Left lung (tissue), 14 donors: ENCODE measurements around the gene LLGL1. TPM values are rescaled to one million over a fixed set of nuclear protein-coding genes. Genes with fewer than 3 reads are reported as not detected.

Experiments used
- ATAC-seq: fragments of 200-7000 bp; cut with Tn5 transposase; one replicate; pipeline ENCODE4 v1.9.1; 2020; ENCODE audit warnings: moderate library complexity
- DNase-seq, 4 donors: peaks; one replicate each; pipeline ENCODE4 v3.0.0-alpha.2; 2013 to 2020
- H3K27ac ChIP-seq, 2 donors: fragments of 200-600 bp; sonication (generic) in 1 of 2; one replicate each; pipeline versions ENCODE4 v1.5.0 to v1.8.0; 2020 to 2021
- H3K27me3 ChIP-seq, 2 donors: fragments of 200-600 bp; sonication (generic) in 1 of 2; one replicate each; pipeline versions ENCODE4 v1.5.0 to v1.8.0; 2020 to 2021
- H3K36me3 ChIP-seq, 2 donors: fragments of 200-600 bp; sonication (generic) in 1 of 2; one replicate each; pipeline versions ENCODE4 v1.5.0 to v1.8.0; 2020 to 2021
- H3K4me1 ChIP-seq, 2 donors: fragments of 200-600 bp; one replicate each; pipeline ENCODE4 v1.8.0; 2021
- H3K4me3 ChIP-seq, 2 donors: fragments of 200-600 bp; sonication (generic) in 1 of 2; one replicate each; pipeline versions ENCODE4 v1.5.0 to v1.8.0; 2020 to 2021; ENCODE audit warnings: mild to moderate bottlenecking in 1 of 2
- H3K9me3 ChIP-seq, 2 donors: fragments of 200-600 bp; sonication (generic) in 1 of 2; one replicate each; pipeline versions ENCODE4 v1.5.0 to v1.8.0; 2020 to 2021
- intact Hi-C, 2 donors: fragments of 100-400 bp; cut with DNase I; formaldehyde crosslinking; loops; one replicate each; pipeline versions ENCODE4 v1.11.2 to v1.14.2; 2022
- long read RNA-seq, 12 donors: library from polyadenylated mRNA in 2 of 12; unstranded in 2 of 12; transcript quantifications; one replicate each; pipeline ENCODE4 v2.0.0 and lab custom pipeline, GENCODE V29; 2019 to 2026
- polyA plus RNA-seq, 6 donors: library from polyadenylated mRNA; unstranded; fragments of 120-200 nt; gene quantifications; one replicate each; pipeline ENCODE4 v1.2.1, GENCODE V29; 2013; ENCODE audit not compliant: insufficient read length in 6 of 6
- total RNA-seq, 2 donors: library from RNA; stranded (reverse); fragmentation: NEBNext Ultra II Directional; extraction: Animal tissue kit (Norgen Biotek cat#: 25700); gene quantifications; one replicate each; pipeline ENCODE4 v1.2.1, GENCODE V29; 2021
- TF ChIP-seq, protein P1 (sequence below), 2 donors: fragments of 200-600 bp; sonication (generic) in 1 of 2; IDR thresholded peaks; one replicate each; pipeline versions ENCODE4 v1.5.0 to v1.8.0; 2021; ENCODE audit warnings: antibody characterized with exemption in 2 of 2
- donor health status: DM: no; HTN: yes; CAD: no.
- donor health status: DM: no; HTN: no; CAD: no.

Gene LLGL1
- 10 to 100 TPM; 14.4 to 17.8 TPM for total RNA-seq
- 10 to 100 TPM; 28.4 to 40.9 (median 36.9) TPM for polyA plus RNA-seq
- long read RNA-seq, donor 1, full-length matches to known transcripts, result 2 of 65 reads
- long read RNA-seq, donor 1, partial matches to known transcripts, result 63 of 65 reads
- long read RNA-seq, donor 1, other reads (novel, unspliced or antisense), result 0 of 65 reads
- long read RNA-seq, donor 2, full-length matches to known transcripts, result 2 of 59 reads
- long read RNA-seq, donor 2, partial matches to known transcripts, result 57 of 59 reads
- long read RNA-seq, donor 2, other reads (novel, unspliced or antisense), result 0 of 59 reads
- long read RNA-seq, donor 3, full-length matches to known transcripts, result 9 of 29 reads
- long read RNA-seq, donor 3, partial matches to known transcripts, result 20 of 29 reads
- long read RNA-seq, donor 3, other reads (novel, unspliced or antisense), result 0 of 29 reads
- long read RNA-seq, donor 4, result 0 reads
- long read RNA-seq, donor 5, full-length matches to known transcripts, result 3 of 30 reads
- long read RNA-seq, donor 5, partial matches to known transcripts, result 27 of 30 reads
- long read RNA-seq, donor 5, other reads (novel, unspliced or antisense), result 0 of 30 reads
- long read RNA-seq, donor 6, full-length matches to known transcripts, result 3 of 31 reads
- long read RNA-seq, donor 6, partial matches to known transcripts, result 28 of 31 reads
- long read RNA-seq, donor 6, other reads (novel, unspliced or antisense), result 0 of 31 reads
- long read RNA-seq, donor 7, partial matches to known transcripts, result 35 of 35 reads
- long read RNA-seq, donor 7, other reads (novel, unspliced or antisense), result 0 of 35 reads
- long read RNA-seq, donor 8, full-length matches to known transcripts, result 3 of 80 reads
- long read RNA-seq, donor 8, partial matches to known transcripts, result 77 of 80 reads
- long read RNA-seq, donor 8, other reads (novel, unspliced or antisense), result 0 of 80 reads
- long read RNA-seq, donor 9, result 0 reads
- long read RNA-seq, donor 10, result 0 reads
- long read RNA-seq, donor 11, result 0 reads
- long read RNA-seq, donor 12, full-length matches to known transcripts, result 2 of 2 reads
- long read RNA-seq, donor 12, partial matches to known transcripts, result 0 of 2 reads
- long read RNA-seq, donor 12, other reads (novel, unspliced or antisense), result 0 of 2 reads

DNA sequence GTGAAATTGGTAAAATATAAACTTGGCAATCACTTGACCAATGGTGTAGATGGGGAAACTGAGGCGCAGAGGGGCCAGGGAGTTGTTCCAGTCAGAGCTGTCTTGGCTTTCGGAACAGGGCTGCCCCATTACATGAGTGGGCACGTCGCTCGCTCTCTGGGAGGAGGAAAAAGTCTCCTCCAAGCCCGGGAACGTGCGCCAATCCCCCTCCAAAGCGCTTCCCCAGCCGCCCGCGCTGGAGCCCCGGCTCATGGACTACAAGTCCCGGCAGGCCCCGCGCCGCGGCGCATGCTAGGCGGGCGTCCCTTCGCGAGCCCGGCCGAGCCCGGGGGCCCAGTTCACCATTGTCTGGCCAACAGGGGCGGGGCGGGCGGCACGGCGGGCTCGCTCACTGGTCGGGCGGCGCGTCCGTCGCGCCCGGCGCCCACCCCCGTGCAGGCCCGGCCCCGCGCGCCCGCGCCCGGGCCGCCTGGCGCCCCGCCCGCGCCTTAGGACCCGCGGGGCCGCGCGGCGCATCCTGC, at the start of gene LLGL1:
Gene LLGL1, plus strand, starts transcription at position 515 of the 521 bp plus-strand sequence. CDS start 48 bp downstream, outside the sequence.
- TF ChIP-seq, protein P1, sequence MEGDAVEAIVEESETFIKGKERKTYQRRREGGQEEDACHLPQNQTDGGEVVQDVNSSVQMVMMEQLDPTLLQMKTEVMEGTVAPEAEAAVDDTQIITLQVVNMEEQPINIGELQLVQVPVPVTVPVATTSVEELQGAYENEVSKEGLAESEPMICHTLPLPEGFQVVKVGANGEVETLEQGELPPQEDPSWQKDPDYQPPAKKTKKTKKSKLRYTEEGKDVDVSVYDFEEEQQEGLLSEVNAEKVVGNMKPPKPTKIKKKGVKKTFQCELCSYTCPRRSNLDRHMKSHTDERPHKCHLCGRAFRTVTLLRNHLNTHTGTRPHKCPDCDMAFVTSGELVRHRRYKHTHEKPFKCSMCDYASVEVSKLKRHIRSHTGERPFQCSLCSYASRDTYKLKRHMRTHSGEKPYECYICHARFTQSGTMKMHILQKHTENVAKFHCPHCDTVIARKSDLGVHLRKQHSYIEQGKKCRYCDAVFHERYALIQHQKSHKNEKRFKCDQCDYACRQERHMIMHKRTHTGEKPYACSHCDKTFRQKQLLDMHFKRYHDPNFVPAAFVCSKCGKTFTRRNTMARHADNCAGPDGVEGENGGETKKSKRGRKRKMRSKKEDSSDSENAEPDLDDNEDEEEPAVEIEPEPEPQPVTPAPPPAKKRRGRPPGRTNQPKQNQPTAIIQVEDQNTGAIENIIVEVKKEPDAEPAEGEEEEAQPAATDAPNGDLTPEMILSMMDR (IDR thresholded peaks at IDR 0.05), result no peak
- Histone ChIP-seq H3K9me3 (no peaks in the 10 kb centered on the region), H3K4me1 (peaks cover 7 to 22% of the 10 kb centered on the region in 2 donors), H3K36me3 (no peaks in the 10 kb centered on the region), H3K27me3 (no peaks in the 10 kb centered on the region), H3K27ac (peak within 1 kb of the TSS in 1 of 2 donors; percentile 23), H3K4me3 (peak within 1 kb of the TSS; percentile 56 to 59)
- ATAC-seq (peak; percentile 99), DNase-seq (peak; percentile 95 to 100 (median 96))
- intact Hi-C loops, result no loop called here

DNA sequence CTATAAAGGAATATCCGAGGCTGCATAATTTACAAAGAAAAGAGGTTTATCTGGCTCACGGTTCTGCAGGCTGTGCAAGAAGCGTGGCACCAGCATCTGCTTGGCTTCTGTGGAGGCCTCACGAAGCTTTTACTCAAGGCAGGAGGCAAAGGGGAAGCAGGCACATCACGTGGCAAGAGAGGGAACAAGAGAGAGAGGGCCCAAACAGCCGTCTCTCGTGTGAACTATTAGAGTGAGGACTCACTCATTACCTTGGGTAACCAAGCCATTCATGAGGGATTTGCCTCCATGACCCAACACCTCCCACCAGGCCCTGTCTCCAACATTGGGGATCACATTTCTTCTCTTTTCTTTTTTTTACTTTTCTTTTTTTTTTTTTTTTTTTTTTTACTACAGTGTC, 49.3 kb upstream of the LLGL1 start:
- intact Hi-C loops, result no loop called here
- H3K36me3 ChIP-seq, result no peaks in the 10 kb centered on the region
- DNase-seq (peak in 1 of 4 donors; percentile 66), ATAC-seq (peak; percentile 38)
- no peak overlapping the region for H3K27ac ChIP-seq
- H3K4me1 ChIP-seq, result no peaks in the 10 kb centered on the region
- TF ChIP-seq, protein P1 (IDR thresholded peaks at IDR 0.05), result no peak
- H3K27me3 ChIP-seq, result no peaks in the 10 kb centered on the region
- no peak overlapping the region for H3K4me3 ChIP-seq
- no peaks in the 10 kb centered on the region for H3K9me3 ChIP-seq

DNA sequence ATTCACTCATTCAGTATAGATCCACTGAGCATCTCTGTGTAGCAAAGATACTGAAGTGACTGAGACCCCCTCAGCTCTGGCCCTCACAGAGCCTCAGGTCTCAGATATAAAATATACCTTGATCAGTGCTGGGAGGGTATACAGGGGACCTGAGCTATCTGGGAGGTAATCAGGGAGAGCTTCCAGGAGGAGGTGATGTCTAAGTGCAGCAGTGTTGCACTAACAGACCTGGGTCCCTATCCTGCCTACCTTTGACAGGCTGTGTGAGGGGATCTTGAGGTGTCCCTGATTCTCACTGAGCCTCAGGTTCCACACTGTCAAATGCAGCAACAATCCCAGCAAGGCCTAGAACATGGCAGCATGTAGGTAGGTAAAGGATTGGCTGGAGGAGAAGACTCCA, 48.3 kb upstream of the LLGL1 start:
- H3K4me1 ChIP-seq, result peaks cover 0 to 4% of the 10 kb centered on the region in 2 donors

DNA sequence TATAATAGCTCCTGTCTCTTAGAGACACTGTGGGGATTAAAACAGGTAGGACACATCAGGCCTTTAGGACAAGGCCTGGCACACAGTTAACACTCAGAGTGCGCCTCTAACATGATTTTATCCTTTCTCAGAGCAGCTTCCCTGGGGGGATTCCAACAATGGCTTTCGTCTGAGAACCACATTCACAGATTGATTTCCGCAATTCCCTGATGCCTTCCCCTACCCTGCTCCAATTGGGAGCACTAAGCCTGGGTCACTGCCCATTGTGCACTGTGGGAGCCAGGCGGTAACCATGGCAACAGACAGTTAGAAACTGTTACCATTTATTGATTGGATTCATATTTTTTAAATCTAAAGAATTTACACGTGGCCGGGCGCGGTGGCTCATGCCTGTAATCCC, 47.7 kb upstream of the LLGL1 start:
- intact Hi-C loops, result no loop called here
- TF ChIP-seq, protein P1 (IDR thresholded peaks at IDR 0.05), result no peak
- Histone ChIP-seq H3K27me3 (no peaks in the 10 kb centered on the region), H3K4me1 (peaks cover 0 to 8% of the 10 kb centered on the region in 2 donors), H3K4me3 (no peak overlapping the region), H3K9me3 (no peaks in the 10 kb centered on the region), H3K27ac (no peak overlapping the region), H3K36me3 (no peaks in the 10 kb centered on the region)
- no peak for DNase-seq
- no peak for ATAC-seq

More for the DNA sequence above, 48.3 kb upstream of the LLGL1 start:
- Histone ChIP-seq H3K9me3 (no peaks in the 10 kb centered on the region), H3K27ac (no peak overlapping the region), H3K36me3 (no peaks in the 10 kb centered on the region), H3K4me3 (no peak overlapping the region), H3K27me3 (no peaks in the 10 kb centered on the region)
- no peak for ATAC-seq
- DNase-seq, result no peak
- intact Hi-C loops, result no loop called here
- TF ChIP-seq, protein P1 (IDR thresholded peaks at IDR 0.05), result no peak
